CD4-positive, CD25-positive, alpha-beta regulatory T cell (primary cell): ENCODE data around the gene GLS. TPM values are rescaled to one million over a fixed set of nuclear protein-coding genes. Genes with fewer than 3 reads are reported as not detected.

Experiments
- ATAC-seq, 2 donors: fragments of 150-1000 bp; cut with Tn5 transposase; one replicate each; pipeline ENCODE4 v1.10.0; 2021; ENCODE audit warnings: low read depth in 2 of 2, moderate number of reproducible peaks in 2 of 2, moderate library complexity in 1 of 2
- DNase-seq, 3 donors: peaks; one replicate each; pipeline versions ENCODE4 v3.0.0 to v3.0.0-alpha.2; 2012 to 2022; ENCODE audit warnings: mixed read lengths in 1 of 3
- H3K27ac ChIP-seq: one replicate; pipeline ENCODE4 v1.7.0; 2013; ENCODE audit warnings: mild to moderate bottlenecking, low read length; ENCODE audit not compliant: insufficient read depth, poor library complexity, severe bottlenecking
- H3K27me3 ChIP-seq: one replicate; pipeline ENCODE4 v1.7.0; 2013; ENCODE audit warnings: low read length; ENCODE audit not compliant: control insufficient read depth, insufficient read depth
- H3K36me3 ChIP-seq: one replicate; pipeline ENCODE4 v1.7.0; 2013; ENCODE audit warnings: mild to moderate bottlenecking, low read length, moderate library complexity; ENCODE audit not compliant: control insufficient read depth, insufficient read depth
- H3K4me1 ChIP-seq: 2 replicates; pipeline ENCODE4 v1.7.0; 2013; ENCODE audit warnings: mild to moderate bottlenecking, low read length; ENCODE audit not compliant: insufficient read depth, control insufficient read depth, poor library complexity, severe bottlenecking
- H3K4me3 ChIP-seq: one replicate; pipeline ENCODE4 v1.7.0; 2013; ENCODE audit warnings: low read depth, mild to moderate bottlenecking, low read length, moderate library complexity
- H3K9me3 ChIP-seq, 2 experiments: 1 replicate in 1 of 2; 2 replicates in 1 of 2; pipeline ENCODE4 v1.7.0; 2013; ENCODE audit warnings: low read length in 2 of 2, mild to moderate bottlenecking in 1 of 2, moderate library complexity in 1 of 2; ENCODE audit not compliant: control insufficient read depth in 2 of 2
- H3K27ac Mint-ChIP-seq, 3 donors: one replicate each; pipeline ENCODE4 v1.8.0; 2020 to 2022; ENCODE audit warnings: mild to moderate bottlenecking in 3 of 3, mixed read lengths in 3 of 3, moderate library complexity in 2 of 3
- H3K27me3 Mint-ChIP-seq: one replicate; pipeline ENCODE4 v1.8.0; 2022; ENCODE audit warnings: mild to moderate bottlenecking, mixed read lengths
- H3K36me3 Mint-ChIP-seq: one replicate; pipeline ENCODE4 v1.8.0; 2020; ENCODE audit warnings: mixed read lengths
- H3K4me1 Mint-ChIP-seq, 4 donors: one replicate each; pipeline ENCODE4 v1.8.0; 2020 to 2022; ENCODE audit warnings: mixed read lengths in 4 of 4, mild to moderate bottlenecking in 1 of 4
- H3K4me3 Mint-ChIP-seq, 4 donors: one replicate each; pipeline ENCODE4 v1.8.0; 2020 to 2022; ENCODE audit warnings: mild to moderate bottlenecking in 4 of 4, mixed read lengths in 4 of 4, moderate library complexity in 3 of 4
- H3K9me3 Mint-ChIP-seq, 7 donors: one replicate each; pipeline ENCODE4 v1.8.0; 2020 to 2022; ENCODE audit warnings: mixed read lengths in 7 of 7, mild to moderate bottlenecking in 3 of 7, moderate library complexity in 2 of 7
- polyA plus RNA-seq, 4 donors: library from polyadenylated mRNA; unstranded; fragments of 300-500 nt; fragmentation: Illumina TruSeq; gene quantifications; one replicate each; pipeline ENCODE4 v1.2.3, GENCODE V29; 2021
- total RNA-seq: library from RNA; stranded (reverse); gene quantifications from one replicate; pipeline ENCODE4 v1.2.3, GENCODE V29; 2022

Gene GLS
- total and polyA plus RNA-seq, 5 donors from 2014 or later: 38.7 to 301 (median 44.1) TPM

- peak overlapping the region; percentile 94 for H3K4me3 ChIP-seq
- Mint-ChIP-seq H3K27ac (no peak overlapping the region), H3K36me3 (peaks cover 17% of the 10 kb centered on the region), H3K4me1 (peaks cover 20 to 44% (median 29%) of the 10 kb centered on the region in 4 donors), H3K4me3 (no peak overlapping the region), H3K9me3 (peaks cover 0 to 3% (median 0%) of the 10 kb centered on the region in 7 donors), H3K27me3 (no peaks in the 10 kb centered on the region)
- H3K4me1 ChIP-seq: peaks cover 71% of the 10 kb centered on the region
- H3K27ac ChIP-seq: peak overlapping the region; percentile 95
- peak; percentile 0 to 1 for ATAC-seq
- H3K27me3 ChIP-seq: no peaks in the 10 kb centered on the region
- peaks cover 16% of the 10 kb centered on the region for H3K36me3 ChIP-seq
- no peak for DNase-seq
- H3K9me3 ChIP-seq: no peaks in the 10 kb centered on the region
Observed at GRCh38 chr2:191014653-191015020, 134.0 kb downstream of the GLS start.

Other genes with a start within 250 kb of the GLS start
- 42.7 TPM for gene NAB1, start 231.7 kb upstream of the GLS start, total RNA-seq
- 1 to 10 TPM; 1.5 to 5.0 (median 2.9) TPM for gene NAB1, start 231.7 kb upstream of the GLS start, polyA plus RNA-seq
- gene STAT1, start 133.3 kb downstream of the GLS start, total RNA-seq: 262 TPM
- 100 to 1,000 TPM; 198 to 331 (median 274) TPM for gene STAT1, start 133.3 kb downstream of the GLS start, polyA plus RNA-seq